ENCODE results near the gene FAM131C.

DNA sequence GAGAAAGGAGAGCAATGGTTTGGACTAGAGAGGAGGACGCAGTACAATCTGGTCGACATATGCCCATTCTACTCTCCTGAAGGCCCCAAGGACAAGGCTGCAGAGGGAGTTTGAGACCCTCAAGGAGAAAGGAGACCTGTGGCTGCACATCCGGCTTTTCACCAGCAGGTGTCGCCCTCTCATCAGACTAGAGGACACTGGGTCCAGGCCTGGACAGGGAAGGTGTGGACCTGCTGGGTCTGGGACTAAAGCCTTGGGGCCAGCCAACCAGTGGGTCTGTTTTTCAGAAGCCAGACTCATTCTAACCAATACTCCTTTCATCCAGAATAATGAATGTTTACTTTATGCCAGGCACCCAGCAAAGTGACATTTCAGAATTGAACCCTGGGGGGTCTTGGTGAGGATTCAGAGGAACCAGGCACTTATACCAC, 64.4 kb downstream of the FAM131C start:
- TF ChIP-seq, protein P1, sequence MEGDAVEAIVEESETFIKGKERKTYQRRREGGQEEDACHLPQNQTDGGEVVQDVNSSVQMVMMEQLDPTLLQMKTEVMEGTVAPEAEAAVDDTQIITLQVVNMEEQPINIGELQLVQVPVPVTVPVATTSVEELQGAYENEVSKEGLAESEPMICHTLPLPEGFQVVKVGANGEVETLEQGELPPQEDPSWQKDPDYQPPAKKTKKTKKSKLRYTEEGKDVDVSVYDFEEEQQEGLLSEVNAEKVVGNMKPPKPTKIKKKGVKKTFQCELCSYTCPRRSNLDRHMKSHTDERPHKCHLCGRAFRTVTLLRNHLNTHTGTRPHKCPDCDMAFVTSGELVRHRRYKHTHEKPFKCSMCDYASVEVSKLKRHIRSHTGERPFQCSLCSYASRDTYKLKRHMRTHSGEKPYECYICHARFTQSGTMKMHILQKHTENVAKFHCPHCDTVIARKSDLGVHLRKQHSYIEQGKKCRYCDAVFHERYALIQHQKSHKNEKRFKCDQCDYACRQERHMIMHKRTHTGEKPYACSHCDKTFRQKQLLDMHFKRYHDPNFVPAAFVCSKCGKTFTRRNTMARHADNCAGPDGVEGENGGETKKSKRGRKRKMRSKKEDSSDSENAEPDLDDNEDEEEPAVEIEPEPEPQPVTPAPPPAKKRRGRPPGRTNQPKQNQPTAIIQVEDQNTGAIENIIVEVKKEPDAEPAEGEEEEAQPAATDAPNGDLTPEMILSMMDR (conservative IDR thresholded peaks at IDR 0.05 in 1 of 2, IDR thresholded peaks at IDR 0.05 in 1 of 2; ENCODE audit: extremely low read depth in 1 of 2, insufficient read depth in 1 of 2, low read depth in 1 of 2, low read length in 2 of 2): peak; percentile 92 to 97
- TF ChIP-seq EZH2 (IDR thresholded peaks at IDR 0.05; ENCODE audit: borderline replicate concordance, low read length): no peak

Measured in mammary epithelial cell (primary cell).